IMR-90 (cell line): Measurements from ENCODE around the gene CSGALNACT2. TPM values are rescaled to one million over a fixed set of nuclear protein-coding genes. Genes with fewer than 3 reads are reported as not detected.

Source experiments
- ATAC-seq: fragments of 200-7000 bp; cut with Tn5 transposase; 2 replicates; pipeline ENCODE4 v1.9.1; 2020; ENCODE audit warnings: low read depth, mild to moderate bottlenecking, moderate library complexity
- BruUV-seq: library from RNA; stranded (reverse); fragments of 400-500 nt; replicated peaks from 2 replicates; lab custom pipeline; 2021; lab: Mats Ljungman, UMichigan
- CTCF ChIA-PET: fragments of 300-600 bp; formaldehyde crosslinking; extraction: SDS; loops from one replicate; lab custom pipeline; 2021; ENCODE audit warnings: antibody characterized with exemption; lab: Yijun Ruan, JAX
- POLR2A ChIA-PET: fragments of 300-600 bp; sonication (Branson Sonifier 250); formaldehyde crosslinking; loops from one replicate; lab custom pipeline; 2022; ENCODE audit warnings: antibody characterized with exemption; ENCODE audit not compliant: unreplicated experiment; lab: Charles Lee
- DNase-seq: peaks from one replicate; pipeline ENCODE4 v3.0.0; 2013
- H2AFZ ChIP-seq: replicated peaks from 2 replicates; pipeline ENCODE3; 2013; ENCODE audit warnings: low read length, mild to moderate bottlenecking; ENCODE audit not compliant: poor library complexity
- H2AK5ac ChIP-seq: 2 replicates; pipeline ENCODE4 v1.6.1; 2013; ENCODE audit warnings: low read depth, low read length, inconsistent platforms
- H2AK9ac ChIP-seq: replicated peaks from 2 replicates; pipeline ENCODE3; 2013; ENCODE audit warnings: mild to moderate bottlenecking, low read depth, low read length, moderate library complexity; ENCODE audit not compliant: poor library complexity
- H2BK120ac ChIP-seq: 2 replicates; pipeline ENCODE4 v1.6.1; 2013; ENCODE audit warnings: low read depth, low read length, inconsistent platforms
- H2BK15ac ChIP-seq: 3 replicates; pipeline ENCODE4 v1.6.1; 2013; ENCODE audit warnings: low read depth, low read length, inconsistent platforms
- H2BK20ac ChIP-seq: 2 replicates; pipeline ENCODE4 v1.6.1; 2013; ENCODE audit warnings: low read depth, mild to moderate bottlenecking, inconsistent platforms, low read length, moderate library complexity
- H2BK5ac ChIP-seq: 2 replicates; pipeline ENCODE4 v1.6.1; 2013; ENCODE audit warnings: mild to moderate bottlenecking, low read depth, low read length, inconsistent platforms; ENCODE audit not compliant: poor library complexity, severe bottlenecking
- H3K14ac ChIP-seq: replicated peaks from 2 replicates; pipeline ENCODE4 v1.6.1; 2013; ENCODE audit warnings: low read depth, low read length, inconsistent platforms
- H3K18ac ChIP-seq: 2 replicates; pipeline ENCODE4 v1.6.1; 2013; ENCODE audit warnings: low read depth, low read length, control low read depth
- H3K23ac ChIP-seq: 2 replicates; pipeline ENCODE4 v1.6.1; 2013; ENCODE audit warnings: low read depth, low read length, inconsistent platforms
- H3K27ac ChIP-seq: 2 replicates; pipeline ENCODE4 v1.5.1; 2013; ENCODE audit warnings: mild to moderate bottlenecking, control low read depth, low read length; ENCODE audit not compliant: insufficient read depth
- H3K27me3 ChIP-seq: 2 replicates; pipeline ENCODE4 v1.6.1; 2013; ENCODE audit warnings: low read length; ENCODE audit not compliant: control insufficient read depth, insufficient read depth
- H3K36me3 ChIP-seq: 2 replicates; pipeline ENCODE4 v1.6.1; 2013; ENCODE audit warnings: low read length, mixed read lengths; ENCODE audit not compliant: control insufficient read depth, insufficient read depth
- H3K4ac ChIP-seq: 2 replicates; pipeline ENCODE4 v1.6.1; 2013; ENCODE audit warnings: low read depth, low read length, inconsistent platforms
- H3K4me1 ChIP-seq: 2 replicates; pipeline ENCODE4 v1.6.1; 2013; ENCODE audit warnings: low read length, mixed read lengths; ENCODE audit not compliant: control insufficient read depth, insufficient read depth
- H3K4me2 ChIP-seq: 2 replicates; pipeline ENCODE4 v1.6.1; 2013; ENCODE audit warnings: low read depth, mild to moderate bottlenecking, control low read depth, low read length, moderate library complexity
- H3K4me3 ChIP-seq: 2 replicates; pipeline ENCODE4 v1.5.1; 2013; ENCODE audit warnings: low read depth, mild to moderate bottlenecking, control low read depth, low read length, moderate library complexity; ENCODE audit not compliant: insufficient read depth
- H3K56ac ChIP-seq: 2 replicates; pipeline ENCODE4 v1.6.1; 2013; ENCODE audit warnings: low read length, inconsistent platforms; ENCODE audit not compliant: insufficient read depth; ENCODE audit errors: extremely low read depth
- H3K79me1 ChIP-seq, 2 experiments: 2 replicates each; pipeline ENCODE4 v1.6.1; 2013; ENCODE audit warnings: low read length in 2 of 2, inconsistent platforms in 1 of 2, low read depth in 1 of 2
- H3K9ac ChIP-seq: 2 replicates; pipeline ENCODE4 v1.6.1; 2013; ENCODE audit warnings: low read depth, low read length, control low read depth
- H3K9me1 ChIP-seq: 2 replicates; pipeline ENCODE4 v1.6.1; 2013; ENCODE audit warnings: low read length, inconsistent platforms; ENCODE audit not compliant: insufficient read depth
- H3K9me3 ChIP-seq: 2 replicates; pipeline ENCODE4 v1.6.1; 2013; ENCODE audit warnings: low read length; ENCODE audit not compliant: control insufficient read depth, insufficient read depth
- H4K20me1 ChIP-seq: 2 replicates; pipeline ENCODE4 v1.6.1; 2013; ENCODE audit warnings: low read length, inconsistent platforms; ENCODE audit not compliant: insufficient read depth
- H4K5ac ChIP-seq: 2 replicates; pipeline ENCODE4 v1.6.1; 2013; ENCODE audit warnings: mild to moderate bottlenecking, low read depth, low read length, control low read depth
- H4K8ac ChIP-seq, 2 experiments: 2 replicates each; pipeline ENCODE4 v1.6.1; 2013; ENCODE audit warnings: low read depth in 2 of 2, low read length in 2 of 2, control low read depth in 1 of 2, inconsistent platforms in 1 of 2
- H4K91ac ChIP-seq: 2 replicates; pipeline ENCODE4 v1.6.1; 2013; ENCODE audit warnings: low read depth, low read length, inconsistent platforms; ENCODE audit not compliant: insufficient read depth
- BHLHE40 ChIP-seq: fragments of 150-350 bp; IDR thresholded peaks from 2 replicates; pipeline ENCODE4 v1.6.1; 2016; ENCODE audit warnings: mild to moderate bottlenecking, low read depth, low read length
- CEBPB ChIP-seq: IDR thresholded peaks from 2 replicates; pipeline ENCODE4 v1.6.1; 2012; ENCODE audit warnings: low read depth, low read length, improper control_type of control experiment
- CHD1 ChIP-seq: IDR thresholded peaks from 2 replicates; pipeline ENCODE4 v1.6.1; 2012; ENCODE audit warnings: low read depth, low read length, improper control_type of control experiment
- CTCF ChIP-seq: conservative IDR thresholded peaks from 2 replicates; pipeline ENCODE4 v1.5.1; 2012; ENCODE audit warnings: mild to moderate bottlenecking, low read depth, low read length, improper control_type of control experiment
- ELK1 ChIP-seq: fragments of 150-350 bp; IDR thresholded peaks from 2 replicates; pipeline ENCODE4 v1.6.1; 2016; ENCODE audit warnings: low read depth, mild to moderate bottlenecking, low read length, moderate library complexity, borderline replicate concordance
- FOS ChIP-seq: fragments of 150-350 bp; IDR thresholded peaks from 2 replicates; pipeline ENCODE4 v1.6.1; 2016; ENCODE audit warnings: low read depth, low read length
- MAZ ChIP-seq: IDR thresholded peaks from 2 replicates; pipeline ENCODE4 v1.6.1; 2012; ENCODE audit warnings: low read depth, mild to moderate bottlenecking, low read length, improper control_type of control experiment, moderate library complexity, borderline replicate concordance
- MXI1 ChIP-seq: IDR thresholded peaks from 2 replicates; pipeline ENCODE4 v1.6.1; 2012; ENCODE audit warnings: low read depth, mild to moderate bottlenecking, low read length, moderate library complexity, borderline replicate concordance
- NFE2L2 ChIP-seq: fragments of 150-350 bp; IDR thresholded peaks from 2 replicates; pipeline ENCODE4 v1.6.1; 2016; ENCODE audit warnings: low read depth, mild to moderate bottlenecking, low read length
- POLR2A ChIP-seq: IDR thresholded peaks from 2 replicates; pipeline ENCODE4 v1.6.1; 2012; ENCODE audit warnings: mild to moderate bottlenecking, low read depth, low read length
- RAD21 ChIP-seq: IDR thresholded peaks from 2 replicates; pipeline ENCODE4 v1.6.1; 2012; ENCODE audit warnings: low read length, improper control_type of control experiment
- RCOR1 ChIP-seq: IDR thresholded peaks from 2 replicates; pipeline ENCODE4 v1.6.1; 2012; ENCODE audit warnings: mild to moderate bottlenecking, low read length, improper control_type of control experiment; ENCODE audit not compliant: insufficient replicate concordance
- RFX5 ChIP-seq: IDR thresholded peaks from 2 replicates; pipeline ENCODE4 v1.8.0; 2012; ENCODE audit warnings: low read depth, mild to moderate bottlenecking, low read length, moderate library complexity
- USF2 ChIP-seq: fragments of 150-350 bp; IDR thresholded peaks from 2 replicates; pipeline ENCODE4 v1.6.1; 2017; ENCODE audit warnings: mild to moderate bottlenecking, antibody characterized with exemption, low read length, low read depth
- WGBS, 2 experiments: methylation state at CpG; one replicate each; pipeline versions ENCODE4 v1.1.5 to v1.1.7; 2013; ENCODE audit warnings: missing lambda C conversion rate in 2 of 2; ENCODE audit not compliant: insufficient read length in 1 of 2; ENCODE audit errors: extremely low coverage in 2 of 2; 5-methylcytosine and 5-hydroxymethylcytosine counted together
- dilution Hi-C: fragments of 300-500 bp; cut with HindIII; formaldehyde crosslinking; loops from one replicate; pipeline ENCODE4 v1.14.3; 2018; ENCODE audit warnings: low sequenced_read_pairs; ENCODE audit not compliant: unreplicated experiment
- in situ Hi-C: fragments of 300-500 bp; cut with MboI; formaldehyde crosslinking; loops from 3 replicates; pipeline ENCODE4 v1.14.3; 2019; ENCODE audit warnings: low sequenced_read_pairs, inconsistent platforms, mixed read lengths
- intact Hi-C: fragments of 100-400 bp; cut with micrococcal nuclease; formaldehyde crosslinking; loops from 2 replicates; pipeline ENCODE4 v1.10.0; 2022
- polyA plus RNA-seq, 3 experiments: library from polyadenylated mRNA; depleted of rRNA; stranded (reverse); fragments of >200 nt; gene quantifications; 2 replicates each; pipeline ENCODE4 v1.2.3, GENCODE V29; 2012; ENCODE audit warnings: low replicate concordance in 1 of 3
- total RNA-seq: library from RNA; depleted of rRNA; stranded (reverse); fragments of >200 nt; gene quantifications from 2 replicates; pipeline ENCODE4 v1.2.3, GENCODE V29; 2012

The CSGALNACT2 gene
- total and polyA plus RNA-seq, 2 of the 4 experiments (the other 2 are of a cell fraction): 6.5 to 13.1 TPM

DNA sequence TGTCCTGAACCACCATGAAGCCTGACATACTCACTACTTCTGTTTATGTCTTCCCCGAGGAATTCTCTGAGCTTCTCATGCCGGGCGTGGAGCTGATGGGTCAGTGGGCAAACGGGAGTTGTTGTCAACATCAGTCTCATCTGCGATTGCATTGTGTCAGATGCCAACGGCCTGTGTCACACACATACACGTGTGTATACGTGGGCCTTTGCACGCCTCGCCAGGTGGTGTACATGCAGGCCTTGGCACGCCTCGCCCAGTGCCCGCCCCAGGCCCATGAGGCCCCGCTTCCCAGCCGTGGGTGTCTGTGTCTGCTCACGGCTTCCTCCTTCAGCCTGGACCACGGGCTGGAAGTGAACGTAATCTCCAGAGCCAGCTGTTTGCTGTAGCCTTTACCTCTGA, 7.5 kb upstream of the CSGALNACT2 start:
- Histone ChIP-seq H2BK15ac (no peak overlapping the region), H3K14ac (0 out of 2 replicates have a peak overlapping the region, but pooled peaks have one; percentile 56), H3K4me3 (no peak overlapping the region), H2AK5ac (no peak overlapping the region), H3K4me2 (no peak overlapping the region), H4K20me1 (peaks cover 3% of the 10 kb centered on the region; the same call in 1 of the 2 replicates), H3K4me1 (peaks cover 15% of the 10 kb centered on the region), H3K18ac (peak overlapping the region; percentile 20; the same call in 1 of the 2 replicates), H4K91ac (0 out of 2 replicates have a peak overlapping the region, but pooled peaks have one; percentile 15), H3K9me1 (peaks cover 10% of the 10 kb centered on the region), H3K36me3 (no peaks in the 10 kb centered on the region), H2AFZ (no peak overlapping the region), H2BK120ac (no peak overlapping the region; the same call in 1 of the 2 replicates), H3K9me3 (no peaks in the 10 kb centered on the region), H2BK20ac (no peak overlapping the region), H3K27ac (no peak overlapping the region), H2AK9ac (no peak overlapping the region), H3K9ac (no peak overlapping the region), H3K27me3 (peaks cover 6% of the 10 kb centered on the region), H4K5ac (no peak overlapping the region; the same call in 1 of the 2 replicates), H3K56ac (no peak overlapping the region), H3K23ac (no peak overlapping the region), H4K8ac (no peak overlapping the region), H2BK5ac (no peak overlapping the region), H3K79me1 (no peaks in the 10 kb centered on the region), H3K4ac (no peak overlapping the region; the same call in 1 of the 2 replicates)
- POLR2A ChIA-PET: no interaction called here
- intact Hi-C loops: no loop called here
- DNase-seq (no peak), ATAC-seq (no peak)
- WGBS, 2 experiments: 74% methylated on average over 11 of the region's 18 CpGs; no CpG with 5 or more reads in 1 of the 2 experiments
- no TSS peak for BruUV-seq
- in situ Hi-C loops: loop anchor here (25.0 kb wide), 1 partner anchor 1857 kb away; the partner anchor contains the start of gene DEPP1
- TF ChIP-seq RCOR1 (no peak), CHD1 (no peak), POLR2A (no peak), RFX5 (no peak), BHLHE40 (no peak), NFE2L2 (no peak), MAZ (no peak), CEBPB (no peak), ELK1 (no peak), RAD21 (no peak), MXI1 (no peak), FOS (no peak), CTCF (no peak), USF2 (no peak)
- CTCF ChIA-PET: interaction anchor here (0.6 kb wide), 1 partner anchor 39 kb away, joined by 3 read pairs; no protein-coding TSS in a partner anchor
- dilution Hi-C loops: no loop called here
